Smooth muscle cell (in vitro differentiated cells): Measurements from ENCODE around the gene FAM83F. TPM values are rescaled to one million over a fixed set of nuclear protein-coding genes. Genes with fewer than 3 reads are reported as not detected.

Experiments used
- DNase-seq: peaks from one replicate; lab custom pipeline; 2025; ENCODE audit not compliant: unreplicated experiment; lab: John Stamatoyannopoulos, UW
- H2AFZ ChIP-seq: fragments of 200-600 bp; sonication (generic); 2 replicates; pipeline ENCODE4 v1.6.0; 2016; ENCODE audit warnings: antibody characterized with exemption, low read depth, mild to moderate bottlenecking
- H3F3A ChIP-seq: fragments of 200-600 bp; sonication (generic); 2 replicates; pipeline ENCODE4 v1.6.0; 2017; ENCODE audit warnings: antibody characterized with exemption, low read depth
- H3K27ac ChIP-seq: fragments of 200-600 bp; sonication (generic); 2 replicates; pipeline ENCODE4 v1.5.1; 2016; ENCODE audit warnings: low read depth, mild to moderate bottlenecking
- H3K27me3 ChIP-seq: fragments of 200-600 bp; sonication (generic); 2 replicates; pipeline ENCODE4 v1.6.1; 2016; ENCODE audit warnings: low read depth, mild to moderate bottlenecking
- H3K36me3 ChIP-seq: fragments of 200-600 bp; sonication (generic); 2 replicates; pipeline ENCODE4 v1.5.1; 2016; ENCODE audit warnings: low read depth
- H3K4me1 ChIP-seq: fragments of 200-600 bp; sonication (generic); 2 replicates; pipeline ENCODE4 v1.5.1; 2016; ENCODE audit warnings: low read depth
- H3K4me2 ChIP-seq: fragments of 200-600 bp; sonication (generic); 2 replicates; pipeline ENCODE4 v1.6.0; 2016; ENCODE audit warnings: mild to moderate bottlenecking
- H3K4me3 ChIP-seq: fragments of 200-600 bp; sonication (generic); 2 replicates; pipeline ENCODE4 v1.5.1; 2016; ENCODE audit warnings: mild to moderate bottlenecking
- H3K79me2 ChIP-seq: fragments of 200-600 bp; sonication (generic); 2 replicates; pipeline ENCODE4 v1.6.0; 2016; ENCODE audit warnings: low read depth, mild to moderate bottlenecking
- H3K9ac ChIP-seq: fragments of 200-600 bp; sonication (generic); 2 replicates; pipeline ENCODE4 v1.6.0; 2016; ENCODE audit warnings: low read depth
- H3K9me3 ChIP-seq: fragments of 200-600 bp; sonication (generic); replicated peaks from 2 replicates; pipeline ENCODE4 v1.5.1; 2016; ENCODE audit warnings: low read depth
- H4K20me1 ChIP-seq: fragments of 200-600 bp; sonication (generic); 2 replicates; pipeline ENCODE4 v1.6.0; 2016; ENCODE audit warnings: low read depth
- WGBS: methylation state at CpG from one replicate; pipeline ENCODE4 v1.1.7; 2016; ENCODE audit warnings: low lambda C conversion rate; 5-methylcytosine and 5-hydroxymethylcytosine counted together
- polyA plus RNA-seq: library from polyadenylated mRNA; unstranded; fragments of >200 nt; fragmentation: Nextera tagmentation; extraction: Ambion mirVana; gene quantifications from 2 replicates; pipeline ENCODE4 v1.2.1, GENCODE V29; 2016
- total RNA-seq: library from RNA; depleted of rRNA; stranded (reverse); fragments of >200 nt; gene quantifications from 2 replicates; pipeline ENCODE4 v1.2.3, GENCODE V29; 2014
- TF ChIP-seq, protein P1 (sequence below): fragments of 200-600 bp; sonication (generic); IDR thresholded peaks from 2 replicates; pipeline ENCODE4 v1.5.1; 2017; ENCODE audit warnings: borderline replicate concordance, mild to moderate bottlenecking, antibody characterized with exemption; ENCODE audit not compliant: insufficient read depth, poor library complexity, severe bottlenecking

FAM83F gene
- total and polyA plus RNA-seq, 2 experiments from 2014 or later, result 1.4 to 1.6 TPM

DNA sequence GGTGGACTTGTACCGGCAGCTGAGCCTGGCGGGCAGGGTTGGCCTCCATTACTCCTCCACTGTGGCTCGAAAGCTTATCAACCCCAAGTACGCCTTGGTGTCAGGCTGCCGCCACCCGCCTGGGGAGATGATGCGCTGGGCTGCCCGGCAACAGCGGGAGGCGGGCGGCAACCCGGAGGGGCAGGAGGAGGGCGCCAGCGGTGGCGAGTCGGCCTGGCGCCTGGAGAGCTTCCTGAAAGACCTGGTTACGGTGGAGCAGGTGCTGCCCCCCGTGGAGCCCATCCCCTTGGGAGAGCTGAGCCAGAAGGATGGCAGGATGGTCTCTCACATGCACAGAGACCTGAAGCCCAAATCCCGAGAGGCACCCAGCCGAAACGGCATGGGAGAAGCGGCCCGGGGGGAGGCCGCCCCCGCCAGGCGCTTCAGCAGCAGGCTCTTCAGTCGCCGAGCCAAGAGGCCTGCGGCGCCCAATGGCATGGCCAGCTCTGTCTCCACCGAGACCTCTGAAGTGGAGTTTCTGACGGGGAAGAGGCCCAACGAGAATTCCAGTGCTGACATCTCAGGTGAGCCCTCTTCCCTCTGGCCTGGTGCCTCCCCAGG is 26.7 kb downstream of the FAM83F start:
- DNase-seq, result no peak
- Histone ChIP-seq H2AFZ (no peak overlapping the region), H3K27ac (no peak overlapping the region), H4K20me1 (no peaks in the 10 kb centered on the region), H3K27me3 (no peaks in the 10 kb centered on the region), H3K4me1 (no peaks in the 10 kb centered on the region), H3K79me2 (no peaks in the 10 kb centered on the region), H3F3A (no peaks in the 10 kb centered on the region), H3K36me3 (no peaks in the 10 kb centered on the region), H3K9me3 (no peaks in the 10 kb centered on the region), H3K9ac (no peak overlapping the region), H3K4me3 (no peak overlapping the region), H3K4me2 (no peak overlapping the region)
- TF ChIP-seq, protein P1, sequence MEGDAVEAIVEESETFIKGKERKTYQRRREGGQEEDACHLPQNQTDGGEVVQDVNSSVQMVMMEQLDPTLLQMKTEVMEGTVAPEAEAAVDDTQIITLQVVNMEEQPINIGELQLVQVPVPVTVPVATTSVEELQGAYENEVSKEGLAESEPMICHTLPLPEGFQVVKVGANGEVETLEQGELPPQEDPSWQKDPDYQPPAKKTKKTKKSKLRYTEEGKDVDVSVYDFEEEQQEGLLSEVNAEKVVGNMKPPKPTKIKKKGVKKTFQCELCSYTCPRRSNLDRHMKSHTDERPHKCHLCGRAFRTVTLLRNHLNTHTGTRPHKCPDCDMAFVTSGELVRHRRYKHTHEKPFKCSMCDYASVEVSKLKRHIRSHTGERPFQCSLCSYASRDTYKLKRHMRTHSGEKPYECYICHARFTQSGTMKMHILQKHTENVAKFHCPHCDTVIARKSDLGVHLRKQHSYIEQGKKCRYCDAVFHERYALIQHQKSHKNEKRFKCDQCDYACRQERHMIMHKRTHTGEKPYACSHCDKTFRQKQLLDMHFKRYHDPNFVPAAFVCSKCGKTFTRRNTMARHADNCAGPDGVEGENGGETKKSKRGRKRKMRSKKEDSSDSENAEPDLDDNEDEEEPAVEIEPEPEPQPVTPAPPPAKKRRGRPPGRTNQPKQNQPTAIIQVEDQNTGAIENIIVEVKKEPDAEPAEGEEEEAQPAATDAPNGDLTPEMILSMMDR, result no peak
- WGBS, result 95% methylated on average over 34 of the region's 34 CpGs

DNA sequence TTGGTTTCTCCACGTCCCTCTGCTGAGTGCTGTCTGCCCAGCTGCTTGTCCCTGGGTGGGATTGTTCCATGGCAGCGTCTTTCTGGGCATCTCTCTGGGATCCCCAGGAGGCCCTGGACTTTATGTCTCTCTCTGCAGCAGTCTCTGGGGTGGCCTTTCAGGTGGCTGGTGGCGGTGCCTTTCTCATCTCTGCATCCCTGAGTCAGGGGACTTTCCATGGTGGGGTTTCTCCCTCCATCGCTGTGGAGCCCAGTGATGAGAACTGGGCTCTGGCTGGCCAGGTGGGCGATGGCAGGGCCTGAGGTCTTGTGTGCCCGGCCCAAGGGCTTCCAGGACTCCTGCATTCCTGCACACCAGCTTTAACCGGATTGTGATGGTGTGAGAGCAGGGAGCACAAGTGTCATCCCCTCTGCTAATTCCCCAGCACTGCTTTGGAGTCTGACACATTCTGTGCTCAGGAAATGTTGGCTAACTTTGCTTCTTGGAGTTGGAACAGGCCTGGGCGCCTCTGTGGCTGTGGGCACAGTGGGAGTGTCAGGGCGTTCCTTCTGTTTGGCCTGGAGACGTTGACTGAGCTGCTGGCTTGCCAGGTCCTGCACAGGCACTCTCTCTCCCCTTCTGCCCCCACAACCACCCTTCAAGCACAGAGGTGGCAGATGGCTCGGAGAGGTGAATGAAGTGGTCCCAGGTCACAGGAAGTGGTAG is 27.9 kb downstream of the FAM83F start:
- H3K27ac ChIP-seq, result no peak overlapping the region
- no peaks in the 10 kb centered on the region for H3F3A ChIP-seq
- no peak overlapping the region for H3K4me2 ChIP-seq
- no peak overlapping the region for H2AFZ ChIP-seq
- TF ChIP-seq, protein P1, result no peak
- no peak for DNase-seq
- no peaks in the 10 kb centered on the region for H3K4me1 ChIP-seq
- H3K9ac ChIP-seq, result no peak overlapping the region
- no peaks in the 10 kb centered on the region for H3K9me3 ChIP-seq
- H3K79me2 ChIP-seq, result no peaks in the 10 kb centered on the region
- no peak overlapping the region for H3K4me3 ChIP-seq
- no peaks in the 10 kb centered on the region for H3K27me3 ChIP-seq
- H3K36me3 ChIP-seq, result no peaks in the 10 kb centered on the region
- WGBS, result 92% methylated on average over 11 of the region's 11 CpGs
- H4K20me1 ChIP-seq, result no peaks in the 10 kb centered on the region

DNA sequence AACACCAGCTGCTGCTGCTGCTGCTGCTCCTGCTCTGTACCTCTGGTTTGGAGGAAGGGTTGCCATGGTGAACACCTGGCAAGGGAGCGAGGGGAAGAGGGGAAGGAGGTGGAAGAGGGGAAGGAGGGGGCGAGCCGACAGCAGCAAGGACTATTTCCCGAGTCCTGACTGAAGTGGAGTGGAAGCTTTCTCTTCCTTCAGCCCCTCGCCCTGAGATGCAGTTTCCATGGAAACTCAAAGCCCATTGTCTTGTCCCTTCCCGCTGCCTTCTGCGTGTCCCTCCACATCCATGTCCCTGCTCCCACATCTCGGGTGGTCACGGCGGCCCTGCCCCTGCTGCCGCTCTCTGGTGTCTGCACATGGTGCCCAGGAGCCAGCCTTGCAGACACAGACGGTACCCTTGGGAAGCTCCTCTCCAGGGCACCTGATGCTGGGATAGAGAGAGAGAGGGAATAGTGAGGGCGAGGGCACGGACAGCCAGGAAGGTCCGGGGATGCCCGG is 28.6 kb downstream of the FAM83F start:
- Histone ChIP-seq H3K4me1 (no peaks in the 10 kb centered on the region), H3F3A (no peaks in the 10 kb centered on the region), H4K20me1 (no peaks in the 10 kb centered on the region), H3K4me3 (no peak overlapping the region), H3K79me2 (no peaks in the 10 kb centered on the region), H3K4me2 (no peak overlapping the region), H3K9ac (no peak overlapping the region), H3K9me3 (no peaks in the 10 kb centered on the region), H3K27ac (no peak overlapping the region), H3K36me3 (no peaks in the 10 kb centered on the region), H2AFZ (no peak overlapping the region), H3K27me3 (no peaks in the 10 kb centered on the region)
- DNase-seq, result no peak
- 85% methylated on average over 14 of the region's 16 CpGs for WGBS
- TF ChIP-seq, protein P1, result no peak
